RWPE2 (cell line): ENCODE measurements around the gene SMG5.

Experiments
- ATAC-seq: fragments of 200-7000 bp; cut with Tn5 transposase; 3 replicates; pipeline ENCODE4 v1.9.1; 2021; ENCODE audit warnings: low read depth
- DNase-seq: peaks from one replicate; pipeline ENCODE4 v3.0.0-alpha.2; 2020; ENCODE audit warnings: low spot score
- H3K27ac ChIP-seq: fragments of 450-650 bp; 2 replicates; pipeline ENCODE4 v1.5.1; 2017; ENCODE audit warnings: mild to moderate bottlenecking; ENCODE audit not compliant: poor library complexity, severe bottlenecking
- H3K27me3 ChIP-seq: fragments of 250-450 bp; sonication (Bioruptor Pico); 2 replicates; pipeline ENCODE4 v1.5.1; 2021; ENCODE audit warnings: mild to moderate bottlenecking, moderate library complexity; ENCODE audit not compliant: insufficient read depth, poor library complexity, severe bottlenecking
- H3K36me3 ChIP-seq: fragments of 250-450 bp; sonication (Bioruptor Pico); 2 replicates; pipeline ENCODE4 v1.5.1; 2020; ENCODE audit warnings: low read depth, mild to moderate bottlenecking, moderate library complexity
- H3K4me1 ChIP-seq: fragments of 250-450 bp; sonication (Bioruptor Pico); 2 replicates; pipeline ENCODE4 v1.5.1; 2021; ENCODE audit warnings: mild to moderate bottlenecking, moderate library complexity; ENCODE audit not compliant: insufficient read depth, poor library complexity, severe bottlenecking
- H3K4me3 ChIP-seq: fragments of 250-450 bp; sonication (Bioruptor Pico); 2 replicates; pipeline ENCODE4 v1.5.1; 2021; ENCODE audit warnings: mild to moderate bottlenecking, moderate library complexity; ENCODE audit not compliant: severe bottlenecking
- H3K9me3 ChIP-seq: fragments of 250-450 bp; sonication (Bioruptor Pico); 2 replicates; pipeline ENCODE4 v1.5.1; 2021; ENCODE audit warnings: mild to moderate bottlenecking, moderate library complexity; ENCODE audit not compliant: severe bottlenecking
- CTCF ChIP-seq: fragments of 450-650 bp; IDR thresholded peaks from one replicate; pipeline ENCODE4 v1.5.1; 2017; ENCODE audit warnings: mild to moderate bottlenecking, moderate library complexity; ENCODE audit not compliant: poor library complexity, severe bottlenecking

The SMG5 gene

GRCh38 chr1:156276532-156276931 is 6.1 kb downstream of the SMG5 start:
- no peak for ATAC-seq
- no peaks in the 10 kb centered on the region for H3K27me3 ChIP-seq
- no peak for TF ChIP-seq CTCF
- no peak for DNase-seq
- H3K36me3 ChIP-seq = peaks cover 88% of the 10 kb centered on the region
- peaks cover 8% of the 10 kb centered on the region for H3K4me1 ChIP-seq
- H3K4me3 ChIP-seq = no peak overlapping the region
- no peaks in the 10 kb centered on the region for H3K9me3 ChIP-seq
- no peak overlapping the region for H3K27ac ChIP-seq

- no peak for TF ChIP-seq CTCF
- no peak overlapping the region for H3K4me3 ChIP-seq
- no peaks in the 10 kb centered on the region for H3K4me1 ChIP-seq
- no peaks in the 10 kb centered on the region for H3K9me3 ChIP-seq
- no peaks in the 10 kb centered on the region for H3K27me3 ChIP-seq
- DNase-seq (no peak), ATAC-seq (peak; percentile 40; the same call in 2 of the 3 replicates)
- peaks cover 91% of the 10 kb centered on the region for H3K36me3 ChIP-seq
- no peak overlapping the region for H3K27ac ChIP-seq
These were observed 12.3 kb downstream of the SMG5 start for GRCh38 chr1:156270314-156270713.

- Histone ChIP-seq H3K4me1 (peaks cover 5% of the 10 kb centered on the region), H3K36me3 (peaks cover 89% of the 10 kb centered on the region), H3K27ac (no peak overlapping the region), H3K4me3 (no peak overlapping the region), H3K27me3 (no peaks in the 10 kb centered on the region), H3K9me3 (no peaks in the 10 kb centered on the region)
- TF ChIP-seq CTCF = no peak
- no peak for DNase-seq
- ATAC-seq = no peak
These were observed 14.3 kb downstream of the SMG5 start for GRCh38 chr1:156268336-156268735.

GRCh38 chr1:156266051-156266450 is 16.6 kb downstream of the SMG5 start:
- Histone ChIP-seq H3K27ac (no peak overlapping the region), H3K4me1 (peaks cover 19% of the 10 kb centered on the region)
- no peak for TF ChIP-seq CTCF

GRCh38 chr1:156263288-156263655 is 19.4 kb downstream of the SMG5 start:
- Histone ChIP-seq H3K4me1 (peaks cover 25% of the 10 kb centered on the region), H3K36me3 (peaks cover 95% of the 10 kb centered on the region), H3K9me3 (no peaks in the 10 kb centered on the region), H3K4me3 (no peak overlapping the region), H3K27ac (peak overlapping the region; percentile 61), H3K27me3 (no peaks in the 10 kb centered on the region)
- DNase-seq = no peak
- no peak for ATAC-seq
- no peak for TF ChIP-seq CTCF

More at GRCh38 chr1:156266051-156266450, 16.6 kb downstream of the SMG5 start:
- DNase-seq (no peak), ATAC-seq (no peak)
- H3K36me3 ChIP-seq = peaks cover 91% of the 10 kb centered on the region
- no peak overlapping the region for H3K4me3 ChIP-seq
- no peaks in the 10 kb centered on the region for H3K9me3 ChIP-seq
- no peaks in the 10 kb centered on the region for H3K27me3 ChIP-seq
